HCT116 (cell line): Measurements from ENCODE around the gene STXBP3. TPM values are rescaled to one million over a fixed set of nuclear protein-coding genes. Genes with fewer than 3 reads are reported as not detected.

ENCODE experiments used
- ATAC-seq: fragments of 200-7000 bp; cut with Tn5 transposase; 2 replicates; pipeline ENCODE4 v1.9.1; 2020; ENCODE audit warnings: mild to moderate bottlenecking, moderate library complexity
- BruUV-seq: library from RNA; stranded (reverse); fragments of 400-500 nt; replicated peaks from 2 replicates; lab custom pipeline; 2021; lab: Mats Ljungman, UMichigan
- CTCF ChIA-PET: fragments of 300-600 bp; sonication (Branson Sonifier 250); formaldehyde crosslinking; loops from one replicate; lab custom pipeline; 2021; ENCODE audit warnings: antibody characterized with exemption; lab: Charles Lee
- POLR2A ChIA-PET: fragments of 300-600, 350-600 bp; sonication (Branson Sonifier 250); formaldehyde crosslinking; loops from one replicate; lab custom pipeline; 2021; ENCODE audit warnings: antibody characterized with exemption; lab: Charles Lee
- RAD21 ChIA-PET, 2 experiments: fragments of 300-600 bp; sonication (Branson Sonifier 250); formaldehyde crosslinking; loops; one replicate each; lab custom pipeline; 2023; ENCODE audit warnings: low total read pairs in 2 of 2; ENCODE audit not compliant: uncharacterized antibody in 2 of 2, unreplicated experiment in 2 of 2, low non-redundant PET in 1 of 2; lab: Charles Lee
- DNase-seq: peaks from one replicate; pipeline ENCODE4 v3.0.0-alpha.2; 2010; ENCODE audit warnings: low read depth, low spot score
- H2AFZ ChIP-seq: fragments of 200-600 bp; shearing (Covaris generic), sonication (generic); 2 replicates; pipeline ENCODE4 v1.6.1; 2017; ENCODE audit warnings: low read depth, mixed run types, mixed read lengths, antibody characterized with exemption, low read length; ENCODE audit not compliant: poor library complexity, severe bottlenecking
- H3K27ac ChIP-seq: 2 replicates; pipeline ENCODE4 v1.5.1; 2012; ENCODE audit warnings: low read depth, low read length
- H3K27me3 ChIP-seq: fragments of 200-600 bp; sonication (generic); 2 replicates; pipeline ENCODE4 v1.6.1; 2016; ENCODE audit warnings: mixed run types, low read length, mixed read lengths; ENCODE audit not compliant: insufficient read depth
- H3K36me3 ChIP-seq, 2 experiments: fragments of 200-500 bp in 1 of 2; fragments of 200-600 bp in 1 of 2; sonication (Bioruptor generic) in 1 of 2; sonication (generic) in 1 of 2; 2 replicates each; pipeline versions ENCODE4 v1.5.1 to v1.6.1; 2014 to 2016; ENCODE audit warnings: low read length in 2 of 2, inconsistent platforms in 1 of 2, mixed read lengths in 1 of 2, mixed run types in 1 of 2; ENCODE audit not compliant: insufficient read depth in 2 of 2, control insufficient read depth in 1 of 2
- H3K4me1 ChIP-seq, 2 experiments: fragments of 200-600 bp in 1 of 2; sonication (generic) in 1 of 2; 2 replicates each; pipeline versions ENCODE4 v1.5.1 to v1.6.1; 2012 to 2017; ENCODE audit warnings: low read length in 2 of 2, inconsistent platforms in 1 of 2, mild to moderate bottlenecking in 1 of 2, mixed read lengths in 1 of 2, mixed run types in 1 of 2, moderate library complexity in 1 of 2; ENCODE audit not compliant: insufficient read depth in 2 of 2, control insufficient read depth in 1 of 2
- H3K4me2 ChIP-seq: fragments of 200-600 bp; sonication (generic); 2 replicates; pipeline ENCODE4 v1.6.1; 2017; ENCODE audit warnings: mixed run types, low read length, mixed read lengths
- H3K4me3 ChIP-seq, 2 experiments: fragments of 200-600 bp in 1 of 2; sonication (generic) in 1 of 2; replicated peaks in 1 of 2; 2 replicates each; pipeline ENCODE4 v1.5.1; 2011 to 2016; ENCODE audit warnings: low read length in 2 of 2, control low read depth in 1 of 2, low read depth in 1 of 2, mild to moderate bottlenecking in 1 of 2, mixed read lengths in 1 of 2, mixed run types in 1 of 2
- H3K79me2 ChIP-seq: fragments of 200-600 bp; sonication (generic); 2 replicates; pipeline ENCODE4 v1.6.1; 2017; ENCODE audit warnings: mild to moderate bottlenecking, mixed run types, low read length, moderate library complexity, mixed read lengths; ENCODE audit not compliant: insufficient read depth
- H3K9ac ChIP-seq: fragments of 200-600 bp; sonication (generic); 2 replicates; pipeline ENCODE4 v1.6.1; 2016; ENCODE audit warnings: low read length, mixed read lengths
- H3K9me2 ChIP-seq: fragments of 200-600 bp; sonication (generic), shearing (Covaris generic); 2 replicates; pipeline ENCODE4 v1.6.1; 2017; ENCODE audit warnings: mixed run types, mild to moderate bottlenecking, moderate library complexity; ENCODE audit not compliant: insufficient read depth
- H3K9me3 ChIP-seq, 2 experiments: fragments of 200-500 bp in 1 of 2; fragments of 200-600 bp in 1 of 2; sonication (Bioruptor generic) in 1 of 2; sonication (generic) in 1 of 2; 2 replicates each; pipeline ENCODE4 v1.6.1; 2014 to 2017; ENCODE audit warnings: low read length in 2 of 2, mixed read lengths in 2 of 2, inconsistent platforms in 1 of 2, low read depth in 1 of 2, mild to moderate bottlenecking in 1 of 2, mixed run types in 1 of 2, moderate library complexity in 1 of 2; ENCODE audit not compliant: control insufficient read depth in 1 of 2, insufficient read depth in 1 of 2
- H4K20me1 ChIP-seq: fragments of 200-600 bp; sonication (generic), shearing (Covaris generic); 2 replicates; pipeline ENCODE4 v1.6.1; 2017; ENCODE audit warnings: mixed run types, mild to moderate bottlenecking, moderate library complexity; ENCODE audit not compliant: insufficient read depth
- CBX3 ChIP-seq: IDR thresholded peaks from 2 replicates; pipeline ENCODE4 v1.6.1; 2012; ENCODE audit warnings: low read depth
- CEBPB ChIP-seq: IDR thresholded peaks from 2 replicates; pipeline ENCODE4 v1.6.1; 2012; ENCODE audit warnings: low read depth
- EGR1 ChIP-seq: IDR thresholded peaks from 2 replicates; pipeline ENCODE4 v1.6.1; 2012; ENCODE audit warnings: low read depth
- EZH2 ChIP-seq: fragments of 200-600 bp; sonication (generic); IDR thresholded peaks from 2 replicates; pipeline ENCODE4 v1.6.1; 2017; ENCODE audit warnings: antibody characterized with exemption, mixed run types
- EZH2phosphoT487 ChIP-seq: fragments of 200-600 bp; IDR thresholded peaks from 2 replicates; pipeline ENCODE4 v1.6.1; 2018; ENCODE audit warnings: antibody characterized with exemption, borderline replicate concordance
- JUND ChIP-seq: IDR thresholded peaks from 2 replicates; pipeline ENCODE4 v1.6.1; 2012
- MAX ChIP-seq: IDR thresholded peaks from 2 replicates; pipeline ENCODE4 v1.6.1; 2012
- POLR2A ChIP-seq: IDR thresholded peaks from 2 replicates; pipeline ENCODE4 v1.7.0; 2011; ENCODE audit warnings: borderline replicate concordance; ENCODE audit not compliant: insufficient read depth, insufficient read length; ENCODE audit errors: extremely low read depth
- POLR2AphosphoS5 ChIP-seq: IDR thresholded peaks from 2 replicates; pipeline ENCODE4 v1.6.1; 2011; ENCODE audit warnings: mild to moderate bottlenecking, low read depth, low read length, moderate library complexity
- RAD21 ChIP-seq: IDR thresholded peaks from 2 replicates; pipeline ENCODE4 v1.6.1; 2012; ENCODE audit warnings: low read depth, mild to moderate bottlenecking
- REST ChIP-seq: IDR thresholded peaks from 2 replicates; pipeline ENCODE4 v1.6.1; 2012; ENCODE audit warnings: low read depth
- SP1 ChIP-seq: IDR thresholded peaks from 2 replicates; pipeline ENCODE4 v1.6.1; 2012; ENCODE audit warnings: low read depth
- SRF ChIP-seq: IDR thresholded peaks from 2 replicates; pipeline ENCODE4 v1.6.1; 2012; ENCODE audit warnings: low read depth
- ZBTB33 ChIP-seq: IDR thresholded peaks from 2 replicates; pipeline ENCODE4 v1.6.1; 2011; ENCODE audit warnings: mild to moderate bottlenecking, low read length, moderate library complexity; ENCODE audit not compliant: insufficient replicate concordance; ENCODE audit errors: extremely low read depth
- ZFX ChIP-seq: fragments of 450-650 bp; IDR thresholded peaks from 2 replicates; pipeline ENCODE4 v1.6.1; 2017
- intact Hi-C: fragments of 100-400 bp; cut with micrococcal nuclease; formaldehyde crosslinking; loops from 2 replicates; pipeline ENCODE4 v1.10.0; 2022
- total RNA-seq: library from RNA; stranded (reverse); gene quantifications from one replicate; pipeline ENCODE4 v1.2.1, GENCODE V29; 2021; ENCODE audit not compliant: unreplicated experiment

STXBP3 gene
- total RNA-seq, 1 experiment from 2014 or later, result 22.6 TPM

- no peak overlapping the region for H3K27ac ChIP-seq
- intact Hi-C loops, result no loop called here
- no TSS peak for BruUV-seq
- H3K4me3 ChIP-seq, result no peak overlapping the region
- H3K4me2 ChIP-seq, result no peak overlapping the region
- no peak overlapping the region for H3K9ac ChIP-seq
- H2AFZ ChIP-seq, result no peak overlapping the region
- ChIA-PET RAD21 (no interaction called here), CTCF (interaction anchor here (1.1 to 1.2 kb wide), 2 partner anchors 12 to 13 kb away, joined by 3 read pairs; no protein-coding TSS in a partner anchor), POLR2A (no interaction called here)
- peaks cover 6 to 14% of the 10 kb centered on the region in 2 experiments for H3K4me1 ChIP-seq
- H3K9me2 ChIP-seq, result no peaks in the 10 kb centered on the region
- no peak for ATAC-seq
- H3K9me3 ChIP-seq, result no peaks in the 10 kb centered on the region
- no peaks in the 10 kb centered on the region for H3K27me3 ChIP-seq
- no peaks in the 10 kb centered on the region for H3K79me2 ChIP-seq
- no peak for DNase-seq
- no peak for TF ChIP-seq ZBTB33
- TF ChIP-seq SP1, result no peak
- no peak for TF ChIP-seq JUND
- no peak for TF ChIP-seq EZH2phosphoT487
- no peak for TF ChIP-seq EGR1
- no peak for TF ChIP-seq CEBPB
- no peak for TF ChIP-seq MAX
- no peak for TF ChIP-seq ZFX
- no peak for TF ChIP-seq CBX3
- no peak for TF ChIP-seq POLR2A
- no peak for TF ChIP-seq EZH2
- TF ChIP-seq POLR2AphosphoS5, result no peak
- TF ChIP-seq SRF, result no peak
- TF ChIP-seq REST, result no peak
- TF ChIP-seq RAD21, result no peak
- no peaks in the 10 kb centered on the region for H3K36me3 ChIP-seq
- no peaks in the 10 kb centered on the region for H4K20me1 ChIP-seq
These were observed 68.1 kb downstream of the STXBP3 start for GRCh38 chr1:108814343-108815125.
